GM12872 (cell line): ENCODE results near the gene SFTPB.

Experiments used
- TF ChIP-seq, protein P1 (sequence below): IDR thresholded peaks from 3 replicates; pipeline ENCODE4 v1.5.1; 2011; ENCODE audit warnings: low read depth, mild to moderate bottlenecking, low read length, moderate library complexity; ENCODE audit not compliant: insufficient read depth

SFTPB gene

DNA sequence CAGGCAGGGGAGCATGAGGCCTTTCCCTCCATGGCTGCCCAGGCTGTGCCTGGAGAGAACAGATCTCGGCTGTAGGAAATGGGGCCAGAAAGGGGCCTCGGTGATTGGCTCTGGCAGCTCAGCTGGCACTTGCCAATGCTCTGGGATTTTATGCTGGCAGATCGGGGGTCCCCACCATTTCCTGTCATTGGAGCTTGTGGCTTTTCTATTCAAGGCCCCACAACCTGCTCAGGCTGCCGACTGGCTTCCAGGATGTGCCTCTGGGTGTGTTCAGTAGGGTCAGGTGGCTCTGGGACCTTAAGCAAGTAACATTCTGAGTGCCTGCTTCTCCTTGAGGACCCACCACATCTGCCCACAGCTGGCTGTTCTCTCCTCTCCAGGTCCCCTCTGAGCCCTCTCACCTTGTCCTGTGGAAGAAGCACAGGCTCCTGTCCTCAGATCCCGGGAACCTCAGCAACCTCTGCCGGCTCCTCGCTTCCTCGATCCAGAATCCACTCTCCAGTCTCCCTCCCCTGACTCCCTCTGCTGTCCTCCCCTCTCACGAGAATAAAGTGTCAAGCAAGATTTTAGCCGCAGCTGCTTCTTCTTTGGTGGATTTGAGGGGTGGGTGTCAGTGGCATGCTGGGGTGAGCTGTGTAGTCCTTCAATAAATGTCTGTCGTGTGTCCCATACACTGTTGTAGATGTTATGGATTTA, 30.3 kb upstream of the SFTPB start:
- TF ChIP-seq, protein P1, sequence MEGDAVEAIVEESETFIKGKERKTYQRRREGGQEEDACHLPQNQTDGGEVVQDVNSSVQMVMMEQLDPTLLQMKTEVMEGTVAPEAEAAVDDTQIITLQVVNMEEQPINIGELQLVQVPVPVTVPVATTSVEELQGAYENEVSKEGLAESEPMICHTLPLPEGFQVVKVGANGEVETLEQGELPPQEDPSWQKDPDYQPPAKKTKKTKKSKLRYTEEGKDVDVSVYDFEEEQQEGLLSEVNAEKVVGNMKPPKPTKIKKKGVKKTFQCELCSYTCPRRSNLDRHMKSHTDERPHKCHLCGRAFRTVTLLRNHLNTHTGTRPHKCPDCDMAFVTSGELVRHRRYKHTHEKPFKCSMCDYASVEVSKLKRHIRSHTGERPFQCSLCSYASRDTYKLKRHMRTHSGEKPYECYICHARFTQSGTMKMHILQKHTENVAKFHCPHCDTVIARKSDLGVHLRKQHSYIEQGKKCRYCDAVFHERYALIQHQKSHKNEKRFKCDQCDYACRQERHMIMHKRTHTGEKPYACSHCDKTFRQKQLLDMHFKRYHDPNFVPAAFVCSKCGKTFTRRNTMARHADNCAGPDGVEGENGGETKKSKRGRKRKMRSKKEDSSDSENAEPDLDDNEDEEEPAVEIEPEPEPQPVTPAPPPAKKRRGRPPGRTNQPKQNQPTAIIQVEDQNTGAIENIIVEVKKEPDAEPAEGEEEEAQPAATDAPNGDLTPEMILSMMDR: no peak

DNA sequence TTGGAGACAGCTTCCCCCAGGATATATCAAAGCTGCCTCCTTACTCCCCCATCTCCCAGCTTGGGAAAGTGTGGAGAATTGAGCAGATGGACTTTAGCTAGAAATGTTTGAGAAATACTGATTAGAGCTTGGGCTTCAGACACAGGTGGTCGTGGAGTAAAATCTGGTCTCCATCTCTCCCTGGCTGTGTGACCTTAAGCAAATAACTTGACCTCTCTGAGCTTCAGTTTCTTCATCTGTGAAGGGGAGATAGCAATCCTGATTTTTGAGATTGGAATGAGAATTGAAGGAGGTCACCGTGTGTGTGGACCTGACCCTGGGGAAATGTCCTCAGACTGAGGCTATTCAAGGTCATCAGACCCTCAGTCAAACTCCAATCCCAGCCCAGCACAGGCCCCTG, 29.7 kb upstream of the SFTPB start:
- TF ChIP-seq, protein P1: no peak

DNA sequence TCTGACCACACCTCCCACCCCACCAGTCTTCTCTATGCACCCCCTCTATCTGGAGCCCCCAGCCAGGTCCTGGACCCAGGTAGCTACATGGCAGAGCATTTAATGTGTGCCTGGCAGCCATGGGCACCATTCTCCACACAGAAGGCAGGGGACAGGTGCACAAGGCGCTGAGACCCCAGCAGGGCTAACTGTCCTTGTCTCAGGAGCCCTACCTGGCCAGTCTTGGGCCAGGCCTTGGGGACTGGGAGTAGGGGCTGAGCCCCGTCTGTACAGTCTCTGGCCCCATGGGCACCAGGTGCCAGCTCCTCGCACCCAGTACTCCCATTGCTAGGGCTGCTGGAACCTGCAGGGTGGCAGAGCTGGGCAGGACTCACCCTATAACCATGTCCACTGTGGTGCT, 29.1 kb upstream of the SFTPB start:
- TF ChIP-seq, protein P1: no peak

DNA sequence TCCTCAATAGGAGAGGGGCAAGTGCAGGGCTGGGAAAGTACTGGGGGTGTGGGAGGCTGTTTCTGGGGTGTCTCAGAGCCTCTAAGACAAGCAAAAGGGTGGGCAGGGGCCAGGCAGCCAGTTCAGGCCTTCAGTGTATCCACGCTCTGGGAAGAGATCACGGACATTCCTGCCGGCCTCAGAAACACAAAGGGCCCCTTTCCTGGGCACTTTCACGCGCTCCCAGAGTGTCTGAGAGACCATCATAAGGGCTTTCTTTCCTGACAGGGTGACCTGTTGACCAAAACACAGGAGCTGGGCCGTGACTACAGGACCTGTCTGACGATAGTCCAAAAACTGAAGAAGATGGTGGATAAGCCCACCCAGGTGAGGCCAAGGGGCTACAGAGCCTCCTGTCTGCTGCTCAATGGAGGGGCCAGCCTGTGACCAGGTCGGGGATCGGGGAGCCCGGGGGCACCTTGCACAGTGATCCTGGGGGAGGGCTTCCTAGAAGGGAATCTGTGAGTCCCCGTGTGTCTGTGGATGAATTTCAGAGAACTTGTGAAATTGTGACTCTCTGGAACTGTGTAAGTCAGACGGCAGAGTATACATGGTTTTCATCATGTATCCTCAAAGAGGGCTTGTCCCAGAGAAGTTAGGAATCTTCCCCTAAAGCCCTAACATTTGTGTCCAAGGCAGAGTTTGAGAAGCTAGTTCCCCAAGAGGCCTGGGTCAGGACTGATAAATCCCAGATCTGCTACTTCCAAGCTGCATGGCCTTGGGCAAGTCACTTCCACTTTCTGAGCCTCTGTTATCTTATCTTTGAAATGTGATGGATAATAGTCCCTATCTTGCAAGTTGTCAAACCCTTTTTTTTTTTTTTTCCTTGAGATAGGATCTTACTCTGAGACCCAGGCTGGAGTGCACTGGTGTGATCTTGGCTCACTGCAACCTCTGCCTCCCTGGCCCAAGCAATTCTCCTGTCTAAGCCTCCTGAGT, 28.0 kb upstream of the SFTPB start:
- TF ChIP-seq, protein P1: no peak

DNA sequence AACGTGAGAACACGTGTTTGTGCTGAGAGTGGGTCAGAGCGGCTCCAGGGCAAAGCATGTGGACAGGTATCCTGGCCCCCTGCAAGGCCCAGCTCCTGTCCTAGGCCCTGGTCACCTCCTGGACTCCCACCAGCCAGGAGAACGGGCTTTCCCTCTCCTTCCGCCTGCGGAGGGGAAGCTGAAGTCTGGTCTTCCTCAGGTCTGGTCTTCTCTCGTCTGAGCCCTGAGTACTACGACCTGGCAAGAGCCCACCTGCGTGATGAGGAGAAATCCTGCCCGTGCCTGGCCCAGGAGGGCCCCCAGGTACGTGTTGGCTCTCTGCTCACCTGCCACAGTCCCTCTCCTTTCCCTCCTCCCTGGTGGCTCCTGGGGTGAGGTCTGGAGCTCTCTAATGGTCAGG, 27.1 kb upstream of the SFTPB start:
- TF ChIP-seq, protein P1: no peak

DNA sequence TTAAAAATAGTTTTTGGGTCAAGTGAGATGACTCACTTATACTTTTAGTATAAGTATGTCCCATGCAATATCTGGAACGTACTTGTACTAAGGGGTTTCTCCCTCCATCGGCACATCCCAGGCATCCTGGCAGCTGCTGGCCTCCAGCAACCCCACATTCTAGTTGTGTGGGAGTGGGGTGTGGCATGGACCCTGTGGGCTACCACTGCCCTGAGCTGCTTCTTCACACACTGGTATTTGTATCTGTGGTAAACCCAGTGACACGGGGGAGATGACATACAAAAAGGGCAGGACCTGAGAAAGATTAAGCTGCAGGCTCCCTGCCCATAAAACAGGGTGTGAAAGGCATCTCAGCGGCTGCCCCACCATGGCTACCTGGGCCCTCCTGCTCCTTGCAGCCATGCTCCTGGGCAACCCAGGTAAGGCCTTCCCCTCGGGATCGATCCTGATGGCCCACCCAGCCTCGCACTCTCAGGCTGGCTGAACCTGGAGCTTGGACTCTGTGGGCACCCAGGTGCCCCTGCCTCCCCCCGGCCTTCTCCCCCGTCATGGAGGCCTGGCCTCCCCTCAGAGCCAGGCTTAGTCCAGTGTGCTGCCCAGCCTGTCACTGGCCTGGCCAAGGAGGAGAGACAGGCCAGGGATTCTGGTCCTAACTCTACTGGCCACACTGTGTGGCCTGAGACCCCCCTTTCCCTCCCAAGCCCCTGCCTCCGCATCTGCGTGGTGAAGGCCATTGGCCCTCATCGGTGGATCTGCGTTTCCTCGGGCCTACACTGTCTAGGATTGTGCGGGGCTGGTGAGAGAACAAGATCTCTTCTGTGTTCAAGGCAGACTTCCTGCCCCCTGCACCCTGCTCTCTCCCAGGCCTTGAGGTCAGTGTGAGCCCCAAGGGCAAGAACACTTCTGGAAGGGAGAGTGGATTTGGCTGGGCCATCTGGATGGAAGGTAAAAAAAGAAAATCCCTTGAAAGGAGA, 26.3 kb upstream of the SFTPB start, which contains the start of gene GNLY:
TSS of gene GNLY (plus strand) at position 307 of the 974 bp plus-strand sequence. CDS start at position 368, 61 bp downstream.
- TF ChIP-seq, protein P1: no peak
